GM21447 (cell line): ENCODE data around the gene TEAD3.

Experiments used
- ATAC-seq: cut with Tn5 transposase; IDR thresholded peaks from one replicate; pipeline ENCODE4 v1.9.1; 2021; ENCODE audit not compliant: unreplicated experiment

The TEAD3 gene

DNA sequence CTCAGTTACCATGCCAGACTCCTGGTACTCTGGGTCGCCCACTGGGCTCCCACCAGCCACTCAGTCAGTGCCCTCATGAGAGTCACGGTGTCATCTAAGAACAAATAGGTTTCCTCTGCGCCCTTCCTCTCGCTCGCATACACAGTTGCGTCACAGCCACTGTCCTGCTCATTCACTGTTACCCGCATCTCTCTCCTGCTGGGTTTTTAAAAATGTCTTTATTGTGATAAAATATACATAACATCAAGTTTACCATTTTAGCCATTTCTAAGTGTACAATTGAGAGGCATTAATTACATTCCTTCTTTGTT, 4.0 kb downstream of the TEAD3 start:
- ATAC-seq: no peak

DNA sequence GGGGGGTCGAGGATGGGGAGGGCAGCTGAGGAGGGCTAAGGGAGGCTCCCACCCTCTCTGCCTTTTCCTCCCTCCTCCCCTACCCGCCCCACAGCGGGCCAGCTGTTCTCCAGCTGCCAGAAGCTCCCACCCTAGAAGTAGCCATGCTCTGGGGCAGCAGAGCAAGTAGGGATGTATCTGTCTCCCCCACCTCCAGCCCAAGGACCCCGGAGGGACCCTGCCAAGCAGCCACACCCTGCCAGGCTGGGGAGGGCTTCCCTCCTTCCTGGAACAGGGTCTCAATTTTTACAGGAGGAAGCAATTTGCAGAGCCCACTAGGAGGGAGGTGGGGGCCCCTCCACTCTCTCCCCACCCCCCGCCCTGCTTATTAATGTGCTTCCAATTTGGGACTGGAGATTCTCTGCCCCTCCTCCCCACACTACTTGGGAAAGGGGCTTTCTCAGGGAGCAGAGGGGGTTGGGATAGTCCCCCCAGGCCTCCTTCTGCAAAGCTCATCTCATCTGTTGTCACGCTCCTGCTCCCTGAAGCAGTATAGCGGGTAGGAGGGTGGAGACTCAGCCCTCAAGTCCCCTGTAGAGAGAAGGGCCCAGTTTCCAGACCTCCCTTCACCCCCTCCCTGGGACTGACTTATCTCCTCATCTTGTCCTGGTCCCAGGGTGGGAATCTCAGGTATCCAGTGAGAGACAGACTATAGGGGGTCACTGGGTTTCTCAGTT, 4.5 kb downstream of the TEAD3 start:
- no peak for ATAC-seq

DNA sequence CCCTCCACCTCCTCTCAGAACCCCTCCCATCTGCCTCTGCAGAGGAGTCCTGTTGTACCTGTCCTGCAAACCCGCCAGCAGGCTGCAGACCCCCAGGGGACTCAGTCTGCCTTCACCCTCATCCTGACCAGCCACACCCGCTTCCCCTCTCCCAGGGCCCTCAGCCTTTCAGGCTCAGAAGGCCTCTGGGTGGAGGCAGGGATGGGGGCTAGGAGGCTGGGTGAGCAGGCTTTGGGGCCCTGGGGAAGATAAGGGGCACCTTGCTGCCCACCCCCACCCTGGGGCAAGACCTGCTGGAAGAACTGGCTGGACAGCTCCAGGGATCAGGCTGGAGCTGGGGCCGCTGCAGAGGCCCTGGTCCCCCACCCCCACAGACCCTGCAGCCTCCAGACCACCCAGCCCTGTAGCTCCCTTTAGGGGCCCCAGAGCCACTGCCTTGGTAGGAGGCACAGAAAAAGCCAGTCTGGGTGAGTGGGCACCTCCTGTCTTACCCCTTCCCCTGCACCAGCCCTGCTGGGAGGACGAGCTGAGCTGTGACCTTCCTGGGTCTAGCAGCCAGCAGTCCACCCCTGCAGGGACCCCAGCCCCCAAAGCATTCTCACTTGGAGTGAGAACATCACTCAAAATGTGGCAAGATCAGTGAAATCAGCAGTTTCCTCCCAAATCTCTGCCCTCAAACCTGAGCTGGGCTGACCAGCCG, 5.2 kb downstream of the TEAD3 start:
- no peak for ATAC-seq

DNA sequence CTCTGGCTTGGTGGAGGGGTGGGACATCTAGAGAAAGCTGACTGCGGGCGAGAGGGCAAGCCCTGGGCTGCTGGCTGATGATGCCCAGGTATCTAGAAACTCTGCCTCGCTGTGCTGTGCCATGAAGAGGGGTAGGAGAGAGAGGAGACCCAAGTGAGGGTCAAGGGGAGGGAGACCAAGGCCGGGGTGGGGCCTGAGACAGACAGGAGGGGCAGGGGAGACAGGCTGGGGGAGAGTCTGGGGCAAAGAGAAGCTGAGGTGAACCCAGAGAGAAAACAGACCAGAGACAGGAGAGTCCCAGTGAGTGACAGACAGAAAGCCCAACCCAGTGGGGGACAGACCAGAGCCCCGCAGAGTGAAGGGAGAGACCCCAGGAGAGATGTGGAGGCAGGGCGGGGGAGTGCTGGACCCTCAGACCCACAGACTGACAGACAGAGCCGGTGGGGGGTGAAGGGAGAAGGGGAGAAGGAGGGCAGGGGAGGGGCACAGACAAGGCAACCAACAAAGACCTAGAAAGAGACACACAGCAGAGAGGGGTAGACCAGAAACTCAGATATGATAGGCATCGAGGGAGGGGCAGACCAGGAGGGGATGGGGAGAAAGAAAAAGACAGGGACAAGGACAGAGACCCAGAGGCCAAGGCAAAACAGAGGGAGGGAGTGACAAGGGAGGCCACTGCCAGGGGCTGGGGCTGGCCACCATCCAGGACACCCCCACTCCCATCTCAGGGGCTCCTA, 5.9 kb downstream of the TEAD3 start:
- no peak for ATAC-seq

DNA sequence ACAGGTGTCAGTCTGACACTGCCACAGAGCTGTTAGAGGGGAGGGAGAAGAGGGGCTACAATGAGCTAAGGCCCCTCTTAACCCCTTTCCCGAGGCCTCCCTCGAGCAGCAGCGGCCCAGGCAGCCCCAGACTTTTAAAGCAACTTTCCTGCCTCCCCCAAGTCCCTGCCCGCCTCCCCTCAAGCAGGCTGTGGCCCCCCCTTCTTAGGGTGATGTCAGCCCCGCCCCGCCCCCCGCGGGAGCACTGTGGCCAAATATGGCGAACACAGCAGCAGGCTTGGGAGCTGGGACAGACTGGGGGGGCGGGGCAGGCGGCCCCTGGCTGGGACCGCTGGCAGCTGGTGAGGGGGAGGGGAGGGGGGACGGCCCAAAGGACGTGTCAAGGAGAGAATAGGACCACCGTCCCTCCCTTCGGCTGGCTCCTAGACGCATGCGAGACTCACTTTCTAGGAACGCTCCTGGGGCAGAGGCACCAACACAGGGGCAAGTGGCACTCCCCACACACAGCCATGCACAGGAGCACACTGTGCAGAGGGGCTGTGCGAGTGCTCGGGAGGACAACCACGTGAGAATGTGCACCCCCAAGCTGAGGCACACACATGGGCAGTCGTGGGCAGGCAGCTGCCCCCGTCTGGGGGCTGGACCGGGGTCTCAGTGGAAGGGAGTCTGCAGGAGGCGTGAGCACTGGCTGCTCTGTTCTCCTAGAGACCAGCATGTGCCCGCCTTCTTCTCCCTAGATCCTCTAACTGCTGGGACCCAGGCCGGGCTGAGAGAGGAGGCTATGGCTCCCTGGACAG, 6.7 kb downstream of the TEAD3 start:
- ATAC-seq: no peak

DNA sequence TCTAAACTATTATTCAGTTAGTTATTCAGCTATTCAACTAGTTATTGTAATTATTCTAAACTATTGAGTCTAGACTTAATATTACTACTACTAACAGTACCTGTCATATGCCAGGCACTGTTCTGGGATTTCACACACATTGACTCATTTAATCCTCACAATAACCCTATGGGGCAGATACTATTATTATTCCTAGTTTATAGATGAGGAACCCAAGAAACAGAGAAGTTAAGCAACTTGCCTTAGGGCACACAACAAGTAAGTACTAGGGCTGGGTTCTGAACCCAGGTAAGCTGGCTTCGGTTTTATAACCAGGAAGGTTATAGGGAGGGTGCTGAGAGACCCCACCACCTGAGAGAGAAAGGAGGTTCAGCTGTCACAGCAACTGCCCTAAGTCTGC, 7.8 kb downstream of the TEAD3 start:
- ATAC-seq: no peak

DNA sequence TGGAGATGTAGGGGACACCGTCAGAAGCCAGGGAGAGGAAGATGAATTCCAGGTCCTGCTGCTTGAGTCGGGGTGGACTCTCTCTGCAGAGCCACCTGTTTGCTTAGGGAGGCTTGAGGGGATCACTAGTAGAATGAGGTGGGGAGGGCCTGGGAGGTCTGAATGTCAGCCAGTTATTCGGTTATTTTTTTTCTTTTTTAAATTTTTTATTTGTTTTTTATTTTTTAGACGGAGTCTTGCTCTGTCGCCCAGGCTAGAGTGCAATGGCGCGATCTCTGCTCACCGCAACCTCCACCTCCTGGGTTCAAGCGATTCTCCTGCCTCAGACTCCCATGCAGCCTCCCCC, 8.4 kb downstream of the TEAD3 start:
- no peak for ATAC-seq

DNA sequence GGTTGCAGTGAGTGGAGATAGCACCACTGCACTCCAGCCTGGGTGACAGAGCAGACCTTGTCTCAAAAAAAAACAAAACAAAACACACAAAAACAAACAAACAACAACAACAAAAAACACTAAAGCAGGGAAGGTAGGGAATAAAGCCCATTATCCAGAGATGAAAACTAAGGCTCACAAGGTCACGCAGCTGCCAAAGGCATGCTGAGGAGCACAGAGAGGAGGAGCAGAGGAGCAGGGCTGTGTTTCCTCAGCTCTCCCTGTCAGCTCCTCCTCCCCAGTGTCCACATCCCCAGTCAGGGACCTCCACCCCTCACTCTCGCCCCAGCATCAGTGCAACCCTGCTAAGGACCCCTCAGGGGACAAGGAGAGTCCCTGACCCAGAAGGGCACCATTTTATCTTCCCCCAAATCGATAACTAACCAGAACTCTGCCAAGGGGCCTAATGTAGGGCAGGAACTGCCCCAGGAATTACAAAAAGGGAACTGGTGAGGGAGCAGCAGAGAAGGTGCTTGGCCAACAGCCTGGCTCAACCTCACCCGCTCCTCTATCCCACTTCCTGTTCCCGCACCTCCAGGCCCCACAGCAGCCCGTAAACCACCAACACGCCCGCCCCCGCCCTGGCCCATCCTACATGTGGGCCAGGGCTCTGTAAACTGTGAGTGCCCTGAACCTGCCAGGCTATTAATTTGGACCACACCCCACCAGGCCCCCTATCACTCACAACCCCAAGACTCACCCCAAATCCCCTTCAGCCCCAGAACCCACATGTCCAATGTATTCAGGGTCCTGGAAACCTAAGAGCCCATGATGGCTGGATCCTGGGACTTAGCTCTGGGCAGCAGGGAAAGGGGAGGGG, 9.0 kb downstream of the TEAD3 start:
- no peak for ATAC-seq

DNA sequence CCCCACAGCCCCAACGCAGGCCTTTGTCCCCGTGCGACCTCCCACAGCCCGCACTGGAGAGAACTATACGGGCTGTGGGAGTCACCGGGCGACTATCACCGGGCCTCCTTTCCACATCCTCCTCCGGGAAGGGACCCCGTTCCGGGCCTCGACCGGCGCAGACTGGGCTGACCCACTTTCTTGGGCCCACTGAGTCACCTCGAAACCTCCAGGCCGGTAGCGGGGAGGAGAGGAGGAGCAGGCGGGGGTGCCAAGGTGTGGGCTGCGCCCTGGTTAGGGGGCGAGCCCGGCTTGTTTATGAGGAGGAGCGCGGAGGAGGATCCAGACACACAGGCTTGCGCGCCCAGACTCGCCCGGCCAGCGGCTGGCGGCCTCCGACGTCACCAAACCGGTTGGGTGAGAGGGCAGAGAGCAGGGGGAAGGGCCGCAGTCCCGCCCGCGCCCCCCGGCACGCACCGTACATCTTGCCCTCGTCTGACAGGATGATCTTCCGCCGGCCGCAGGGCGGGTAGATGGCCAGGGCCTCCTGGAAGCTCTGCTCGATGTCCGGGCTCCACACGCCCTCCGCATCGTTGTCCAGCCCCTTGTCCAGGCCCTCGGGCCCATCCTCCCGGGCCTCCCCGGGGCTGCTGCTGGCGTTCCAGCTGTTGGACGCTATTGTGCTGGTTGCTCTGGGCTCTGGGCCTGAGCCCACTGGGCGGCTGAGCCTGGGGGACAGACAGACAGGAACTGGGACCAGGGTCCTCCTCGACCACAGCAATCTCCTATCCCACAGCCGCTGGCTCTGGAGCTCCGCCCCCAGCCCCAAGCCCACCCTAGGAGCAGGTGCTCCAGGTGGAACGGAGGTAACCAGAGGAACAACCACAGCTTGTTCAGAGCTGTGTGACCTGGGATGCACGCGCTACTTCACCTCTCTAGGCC, 10.6 kb downstream of the TEAD3 start:
- ATAC-seq: no peak

DNA sequence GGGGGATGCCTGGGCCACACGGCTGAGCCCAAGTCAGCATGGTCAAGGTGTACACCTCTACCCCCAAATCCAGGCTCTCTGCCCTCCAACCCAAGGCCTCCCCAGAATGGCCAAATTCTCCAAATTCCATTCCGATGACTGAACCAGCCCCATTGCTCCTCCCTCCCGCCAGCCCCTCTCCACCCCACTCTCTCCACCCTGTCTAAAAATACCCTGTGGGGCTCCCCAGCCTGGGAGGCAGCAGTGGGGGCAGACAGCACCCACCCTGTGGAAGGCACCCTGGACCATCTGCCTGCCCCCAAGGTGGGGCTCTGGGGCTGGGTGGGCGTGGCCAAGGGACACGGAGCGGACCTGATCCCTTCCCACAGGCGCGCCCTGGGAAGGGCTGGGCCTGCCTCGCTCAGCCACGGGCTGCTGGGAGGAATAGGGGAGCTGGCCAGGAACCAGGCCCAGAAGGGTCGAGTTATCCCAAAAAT, 11.4 kb downstream of the TEAD3 start:
- no peak for ATAC-seq

DNA sequence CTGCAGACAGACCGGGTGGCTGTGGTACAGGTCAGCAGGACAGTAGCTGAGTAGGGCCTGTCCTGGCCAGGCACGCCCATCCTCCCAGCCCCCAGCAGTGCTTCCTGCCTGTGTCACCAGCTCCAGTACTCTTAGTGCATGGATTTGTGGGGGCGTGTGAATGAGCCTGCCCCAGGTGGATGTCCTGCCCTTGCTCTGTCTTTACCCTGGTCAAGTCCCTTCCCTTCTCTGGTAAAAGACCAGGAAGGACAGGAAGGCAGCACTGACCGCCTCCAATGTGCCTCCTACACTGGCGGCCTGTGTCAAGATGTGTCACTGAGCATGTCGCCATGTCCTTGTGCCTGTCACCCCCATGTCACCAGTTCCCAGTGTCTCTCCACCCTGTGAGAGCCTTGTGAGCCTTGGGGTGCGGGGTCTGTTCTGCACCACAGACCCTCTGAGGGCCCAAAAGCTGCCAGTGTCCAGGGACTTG, 11.9 kb downstream of the TEAD3 start:
- ATAC-seq: no peak

DNA sequence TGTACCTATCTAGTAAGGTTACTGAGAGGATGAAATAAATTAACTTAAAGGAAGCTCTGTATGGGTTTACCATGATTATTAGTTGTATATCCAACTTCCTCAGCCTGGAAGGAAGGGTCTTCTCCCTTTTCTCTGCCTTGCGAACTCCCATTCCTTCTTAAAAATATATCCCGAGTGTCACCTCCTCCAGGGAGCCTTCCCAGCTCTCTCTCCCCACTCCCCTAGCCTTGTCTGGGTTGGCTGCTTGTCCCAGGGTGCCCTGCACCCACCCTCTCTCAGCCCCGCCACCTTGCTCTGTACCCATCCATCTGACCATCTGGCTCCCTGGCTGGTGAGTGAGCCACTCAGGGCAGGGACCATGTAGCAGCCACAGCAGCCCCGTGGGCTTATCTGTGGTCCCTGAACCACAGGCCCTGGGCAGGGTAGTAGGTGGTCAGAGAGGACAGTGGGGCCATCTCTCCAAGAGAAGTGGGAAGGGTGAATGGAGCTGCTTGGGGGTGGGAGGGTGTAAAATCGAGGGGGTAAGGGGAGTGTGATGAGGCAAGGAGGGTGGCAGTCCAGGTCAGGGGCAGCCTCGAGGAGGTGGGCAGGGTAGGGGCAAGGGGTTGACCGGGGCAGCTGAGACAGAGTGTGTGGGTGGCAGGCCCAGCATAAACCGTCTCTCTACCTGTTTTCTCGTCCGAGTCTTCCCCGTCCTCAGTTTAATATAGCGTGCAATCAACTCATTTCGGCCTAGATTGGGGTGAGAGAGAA, 12.8 kb downstream of the TEAD3 start:
- no peak for ATAC-seq

DNA sequence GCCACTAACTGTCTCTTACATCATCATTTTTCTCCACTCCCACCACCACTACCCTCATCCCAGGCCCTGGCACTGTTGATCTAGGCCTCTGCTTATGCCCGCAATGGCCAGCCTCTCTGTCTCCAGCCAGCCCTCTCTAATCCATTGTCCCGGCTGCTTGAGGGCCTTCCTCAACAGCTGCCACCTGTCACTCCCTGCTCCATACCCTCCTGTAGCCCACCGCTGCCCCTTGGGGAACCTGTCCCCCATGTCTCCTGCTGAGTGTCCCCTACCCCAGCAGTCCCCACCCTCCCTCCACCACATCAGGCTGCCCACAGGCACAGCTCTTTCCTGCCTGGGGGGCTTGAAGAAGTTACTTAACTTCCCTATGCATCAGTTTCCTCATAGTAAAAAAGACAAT, 13.4 kb downstream of the TEAD3 start:
- ATAC-seq: no peak

DNA sequence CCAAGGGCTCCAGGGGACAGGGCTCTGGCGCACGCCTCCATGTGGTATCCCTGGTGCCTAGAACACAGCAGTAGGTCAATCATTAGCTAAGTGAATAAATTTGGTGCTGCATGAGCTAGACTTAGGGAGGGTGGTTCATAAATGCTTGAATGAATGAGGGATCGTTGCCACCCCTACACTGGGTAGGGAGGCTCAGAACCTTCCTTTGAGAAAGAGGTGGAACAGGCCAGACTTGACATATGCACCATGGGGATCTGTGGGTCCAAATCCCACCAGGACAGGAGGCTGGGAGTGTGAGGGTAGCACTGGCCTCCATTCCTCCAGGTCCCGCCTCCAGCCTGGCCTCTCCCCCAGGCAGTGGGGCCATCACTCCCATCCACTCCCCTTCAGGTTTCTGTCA, 13.8 kb downstream of the TEAD3 start:
- no peak for ATAC-seq

DNA sequence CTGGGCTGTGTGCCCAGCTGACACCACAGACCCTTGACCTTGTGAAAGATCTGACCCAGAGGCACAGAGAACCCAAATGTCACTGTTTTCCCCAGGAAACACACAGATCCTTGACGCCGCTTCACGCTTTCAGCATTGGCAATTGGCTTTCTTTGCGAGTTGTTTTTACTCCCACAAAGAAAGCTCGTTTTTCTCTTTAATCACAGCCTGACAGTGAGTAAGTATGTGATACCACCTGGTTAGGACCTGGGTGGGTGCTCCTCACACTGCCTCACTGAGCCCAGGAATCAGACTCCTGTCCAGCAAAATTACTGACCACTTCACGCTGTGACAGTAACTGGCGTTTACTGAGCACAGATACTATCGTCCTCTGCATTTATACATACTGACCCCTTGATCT, 15.7 kb downstream of the TEAD3 start:
- no peak for ATAC-seq

DNA sequence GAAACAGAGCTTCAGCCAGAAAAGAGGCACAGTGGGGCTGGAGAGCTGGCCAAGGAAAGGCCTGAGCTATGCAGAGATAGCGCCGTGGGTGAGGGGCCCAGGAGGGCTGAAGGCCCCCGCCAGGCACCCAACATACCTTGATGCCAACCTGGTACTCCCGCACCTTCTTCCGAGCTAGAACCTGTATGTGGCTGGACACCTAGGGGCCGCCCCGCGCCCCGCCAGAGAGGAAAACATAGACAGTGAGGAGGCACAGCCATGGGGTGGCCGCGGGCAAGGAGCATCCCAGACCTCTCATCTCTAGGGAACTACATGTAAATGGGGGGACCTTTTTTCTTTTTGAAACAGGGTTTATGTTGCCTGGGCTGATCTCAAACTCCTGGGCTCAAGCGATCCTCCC, 16.7 kb downstream of the TEAD3 start:
- no peak for ATAC-seq

DNA sequence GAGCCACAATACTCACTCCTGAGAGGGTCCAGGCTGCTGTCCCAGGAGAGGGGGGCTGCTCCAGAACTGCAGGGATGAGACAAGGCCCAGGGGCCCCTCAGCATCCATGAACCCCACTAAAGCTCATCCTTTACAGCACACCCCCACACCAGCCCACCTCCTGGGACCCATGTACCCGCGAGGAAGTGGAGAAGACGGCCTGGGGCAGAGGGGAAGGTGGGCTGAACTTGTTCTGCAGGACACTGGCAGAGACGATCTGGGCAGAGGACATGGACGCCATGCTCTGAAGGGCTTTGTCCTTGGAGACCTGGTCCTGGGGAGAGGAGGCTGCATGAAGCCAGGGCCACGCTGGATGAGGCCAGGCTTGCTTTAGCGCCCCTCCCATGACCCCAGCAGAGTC, 18.6 kb downstream of the TEAD3 start:
- no peak for ATAC-seq

DNA sequence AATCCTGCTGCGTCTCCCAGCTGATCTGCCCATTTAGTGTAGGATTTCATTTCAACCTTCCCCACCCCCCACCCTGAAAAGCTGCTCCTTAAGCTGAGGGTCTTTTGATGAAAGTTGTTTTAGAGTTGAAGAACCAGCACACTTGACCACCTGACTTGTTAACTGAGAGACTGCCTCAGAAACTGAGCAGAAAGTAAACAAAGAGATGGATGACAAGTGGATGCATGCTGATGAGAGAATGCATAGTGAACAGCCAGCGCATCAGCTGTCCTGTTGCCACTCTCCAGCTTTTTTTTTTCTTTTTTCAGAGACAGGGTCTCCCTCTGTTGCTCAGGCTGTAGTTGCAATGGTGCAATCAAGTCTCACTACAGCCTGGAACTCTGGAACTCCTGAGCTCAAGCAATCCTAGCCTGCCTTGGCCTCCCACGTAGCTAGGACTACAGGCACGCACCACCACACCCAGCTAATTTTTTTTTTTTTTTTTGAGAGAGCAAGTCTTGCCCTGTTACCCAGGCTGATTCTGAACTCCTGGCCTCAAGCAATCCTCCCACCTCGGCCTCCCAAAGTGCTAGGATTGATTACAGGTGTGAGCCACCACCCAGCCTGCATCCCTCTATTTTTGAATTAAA, 19.2 kb downstream of the TEAD3 start:
- ATAC-seq: no peak
